Lung (tissue), 12 donors: Measurements from ENCODE around the gene LIMS2. TPM values are rescaled to one million over a fixed set of nuclear protein-coding genes. Genes with fewer than 3 reads are reported as not detected.

Experiments used
- ATAC-seq: fragments of 200-7000 bp; cut with Tn5 transposase; one replicate; pipeline ENCODE4 v1.9.1; 2020; ENCODE audit warnings: moderate number of reproducible peaks; ENCODE audit not compliant: insufficient read depth, low FRiP score
- DNase-seq, 3 donors: peaks; one replicate each; pipeline ENCODE4 v3.0.0-alpha.2; 2013 to 2017
- H3K27ac ChIP-seq, 2 donors: one replicate each; pipeline ENCODE4 v1.5.1; 2013; ENCODE audit warnings: mild to moderate bottlenecking in 2 of 2, moderate library complexity in 2 of 2, control low read depth in 1 of 2, inconsistent platforms in 1 of 2, low read depth in 1 of 2, low read length in 1 of 2
- H3K27me3 ChIP-seq, 3 donors: one replicate each; pipeline ENCODE4 v1.5.1; 2013; ENCODE audit warnings: low read length in 2 of 3; ENCODE audit not compliant: control insufficient read depth in 3 of 3, insufficient read depth in 3 of 3
- H3K36me3 ChIP-seq, 4 donors: one replicate each; pipeline ENCODE4 v1.5.1; 2013; ENCODE audit warnings: low read length in 4 of 4, mild to moderate bottlenecking in 1 of 4, moderate library complexity in 1 of 4; ENCODE audit not compliant: control insufficient read depth in 4 of 4, insufficient read depth in 4 of 4
- H3K4me1 ChIP-seq, 5 donors: one replicate each; pipeline ENCODE4 v1.5.1; 2013; ENCODE audit warnings: low read length in 5 of 5, mild to moderate bottlenecking in 2 of 5, moderate library complexity in 1 of 5; ENCODE audit not compliant: control insufficient read depth in 5 of 5, insufficient read depth in 5 of 5
- H3K4me3 ChIP-seq: one replicate; pipeline ENCODE4 v1.5.1; 2013; ENCODE audit warnings: mild to moderate bottlenecking, control low read depth, moderate library complexity
- H3K9ac ChIP-seq, 2 donors: one replicate each; pipeline ENCODE4 v1.5.1; 2013; ENCODE audit warnings: low read length in 2 of 2, control low read depth in 1 of 2; ENCODE audit not compliant: insufficient read depth in 1 of 2
- H3K9me3 ChIP-seq, 4 donors: one replicate each; pipeline ENCODE4 v1.5.1; 2013; ENCODE audit warnings: low read length in 3 of 4, mild to moderate bottlenecking in 1 of 4, moderate library complexity in 1 of 4; ENCODE audit not compliant: control insufficient read depth in 4 of 4, insufficient read depth in 3 of 4
- CTCF ChIP-seq: IDR thresholded peaks from 2 replicates; pipeline ENCODE4 v1.5.1; 2012; ENCODE audit warnings: mild to moderate bottlenecking; ENCODE audit errors: control extremely low read depth, extremely low read depth
- WGBS, 2 donors: extraction: QIAGEN DNeasy Blood & Tissue Kit; methylation state at CpG; one replicate each; pipeline ENCODE4 v1.1.7; 2013; 5-methylcytosine and 5-hydroxymethylcytosine counted together
- polyA plus RNA-seq, 2 donors: library from polyadenylated mRNA; stranded (reverse); fragments of 200-250 nt; gene quantifications; one replicate each; pipeline ENCODE4 v1.2.1, GENCODE V29; 2013
- total RNA-seq, 2 donors: library from RNA; depleted of rRNA in 1 of 2; stranded (reverse); fragments of >200 nt in 1 of 2; gene quantifications; one replicate each; pipeline ENCODE4 v1.2.1, GENCODE V29; 2014 to 2021
- donor health status: control.
- donor health status: control.
- donor health status: Bipolar disorder and iron deficiency.
- donor health status: healthy.
- donor health status: DM: yes; HTN: yes; CAD: no.

Gene LIMS2
- total and polyA plus RNA-seq, 4 donors: 22.2 to 138 (median 80.4) TPM

- Histone ChIP-seq H3K4me3 (no peak overlapping the region), H3K36me3 (no peaks in the 10 kb centered on the region), H3K4me1 (peaks cover 0 to 3% (median 0%) of the 10 kb centered on the region in 5 donors), H3K27me3 (no peaks in the 10 kb centered on the region), H3K9me3 (peaks cover 0 to 3% (median 0%) of the 10 kb centered on the region in 4 donors), H3K9ac (no peak overlapping the region), H3K27ac (no peak overlapping the region)
- ATAC-seq (no peak), DNase-seq (no peak)
- 91 to 97% methylated on average over 9 of the region's 9 CpGs for WGBS, 2 donors
- TF ChIP-seq CTCF: no peak
Measured at GRCh38 chr2:127694986-127695385, 19.7 kb upstream of the LIMS2 start.

DNA sequence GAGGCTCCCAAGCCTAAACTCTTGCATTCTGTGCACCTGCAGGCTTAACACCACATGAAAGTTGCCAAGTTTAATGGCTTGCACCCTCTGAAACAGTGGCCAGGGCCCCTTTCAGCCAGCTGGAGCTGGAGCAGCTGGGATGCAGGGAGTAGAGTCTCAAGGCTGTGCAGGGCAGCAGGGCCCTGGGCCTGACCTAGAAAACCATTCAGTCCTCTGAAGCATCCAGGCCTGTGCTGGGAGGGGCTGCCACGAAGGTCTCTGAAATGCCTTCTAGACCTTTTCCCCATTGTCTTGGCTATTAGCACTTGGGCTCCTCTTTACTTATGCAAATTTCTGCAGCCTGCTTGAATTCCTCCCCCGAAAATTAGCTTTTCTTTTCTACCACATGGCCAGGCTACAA lies 15.4 kb upstream of the LIMS2 start:
- DNase-seq: no peak
- Histone ChIP-seq H3K9ac (no peak overlapping the region), H3K27me3 (no peaks in the 10 kb centered on the region), H3K4me3 (no peak overlapping the region), H3K27ac (no peak overlapping the region), H3K9me3 (peaks cover 0 to 5% (median 0%) of the 10 kb centered on the region in 4 donors), H3K4me1 (no peaks in the 10 kb centered on the region), H3K36me3 (no peaks in the 10 kb centered on the region)
- TF ChIP-seq CTCF: no peak
- ATAC-seq: no peak
- WGBS, 2 donors: 91 to 94% methylated on average over 2 of the region's 2 CpGs

DNA sequence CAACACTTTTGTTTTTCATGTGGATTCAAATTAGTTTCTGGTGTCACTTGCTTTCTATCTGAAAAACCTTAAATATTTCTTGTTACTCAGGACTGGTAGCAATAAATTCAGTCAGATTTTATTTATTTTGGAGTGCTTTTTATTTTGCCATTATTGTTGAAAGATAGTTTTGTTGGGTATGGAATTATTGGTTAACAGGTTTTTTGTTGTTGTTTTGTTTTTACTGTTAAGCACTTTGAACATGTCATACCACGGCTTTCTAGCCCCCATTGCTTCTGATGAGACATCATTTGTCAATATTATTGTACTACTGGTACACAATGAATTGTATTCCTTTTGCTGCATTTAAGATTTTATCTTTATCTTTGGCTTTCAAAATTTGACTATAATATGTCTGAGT lies 13.1 kb upstream of the LIMS2 start:
- Histone ChIP-seq H3K9ac (no peak overlapping the region), H3K27me3 (no peaks in the 10 kb centered on the region), H3K9me3 (peaks cover 0 to 5% (median 0%) of the 10 kb centered on the region in 4 donors), H3K36me3 (no peaks in the 10 kb centered on the region), H3K4me1 (peaks cover 0 to 6% (median 0%) of the 10 kb centered on the region in 5 donors), H3K27ac (no peak overlapping the region), H3K4me3 (no peak overlapping the region)
- no peak for DNase-seq
- WGBS, 2 donors: 76 to 86% methylated on average over 1 of the region's 1 CpG
- TF ChIP-seq CTCF: no peak
- no peak for ATAC-seq
